ENCODE measurements around the gene ZNF124.

ZNF124 gene

DNA sequence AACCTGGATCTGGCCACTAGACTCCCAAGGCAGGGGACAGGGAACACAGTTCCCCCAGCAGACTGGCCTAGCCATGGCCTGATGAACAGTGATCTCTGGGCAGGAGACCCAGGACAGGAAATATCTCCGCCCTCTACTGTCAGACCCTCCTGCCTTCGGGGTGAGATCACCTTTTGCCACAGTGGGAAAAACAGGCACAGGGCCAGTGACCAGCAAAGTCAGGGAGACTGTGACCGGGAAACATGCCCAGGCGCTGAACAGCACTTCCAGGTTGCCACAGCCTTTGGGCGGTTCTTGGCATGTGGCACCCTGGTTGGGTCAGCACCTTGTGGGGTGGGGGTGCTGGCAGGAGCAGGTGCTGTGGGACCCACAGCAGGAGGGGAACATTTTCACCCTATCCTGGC lies 58.7 kb downstream of the ZNF124 start:
- DNase-seq (ENCODE audit: low read depth in 2 of 2), result no peak

DNA sequence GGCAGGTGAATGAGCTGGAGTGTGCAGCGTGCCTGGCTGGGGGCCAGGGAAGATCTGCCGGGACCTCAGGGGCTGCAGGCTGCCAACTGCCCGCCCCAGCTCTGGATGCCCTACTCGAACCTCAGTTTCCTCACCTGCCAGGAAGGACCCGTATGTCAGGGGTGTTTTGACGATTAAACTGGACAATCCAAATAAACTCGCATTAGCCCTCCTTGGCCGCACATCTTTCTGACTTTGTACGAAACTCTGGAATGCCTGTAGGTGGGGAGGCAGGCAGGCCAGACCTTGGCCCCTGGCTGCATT lies 59.4 kb downstream of the ZNF124 start:
- DNase-seq (ENCODE audit: low read depth in 2 of 2), result no peak

DNA sequence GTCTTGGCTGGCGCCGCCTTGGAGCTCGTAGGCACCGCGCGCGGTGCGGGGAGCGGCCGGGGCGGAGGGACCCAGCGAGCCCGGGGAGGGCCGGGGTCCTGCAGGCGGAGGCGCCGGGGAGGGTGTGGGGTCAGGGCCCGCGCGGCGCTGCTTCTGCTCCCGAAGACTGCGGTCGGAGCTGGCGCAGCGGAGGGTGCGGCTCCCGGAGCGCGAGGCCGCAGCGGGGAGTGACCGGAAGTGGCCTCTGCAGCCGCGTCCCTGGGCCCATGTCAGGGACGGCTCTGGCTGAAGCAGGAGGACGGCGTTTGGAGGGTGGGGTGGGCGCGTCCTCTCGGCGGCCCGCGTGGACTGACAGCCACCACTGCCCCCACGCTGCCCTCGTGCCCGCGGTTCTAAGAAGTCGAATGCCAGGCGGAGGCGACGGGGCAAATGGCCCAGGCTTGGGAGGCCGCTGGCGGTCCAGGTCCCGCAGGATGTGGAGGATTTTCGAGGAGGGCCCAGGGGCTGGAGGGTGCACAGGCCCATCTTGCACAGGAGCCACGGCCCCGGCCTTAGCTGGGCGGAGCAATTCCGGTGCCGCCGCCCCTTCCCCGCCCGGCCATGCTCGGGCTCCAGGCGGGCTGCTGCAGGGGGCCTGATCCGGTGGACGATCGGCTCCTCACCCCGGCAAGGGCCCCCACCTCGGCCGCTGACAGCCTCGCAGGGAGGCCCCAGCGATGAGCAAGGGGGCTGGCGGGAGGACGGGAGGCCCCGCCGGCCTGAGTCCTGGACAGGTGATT lies 59.9 kb downstream of the ZNF124 start:
- no peak for DNase-seq (ENCODE audit: low read depth in 2 of 2)

DNA sequence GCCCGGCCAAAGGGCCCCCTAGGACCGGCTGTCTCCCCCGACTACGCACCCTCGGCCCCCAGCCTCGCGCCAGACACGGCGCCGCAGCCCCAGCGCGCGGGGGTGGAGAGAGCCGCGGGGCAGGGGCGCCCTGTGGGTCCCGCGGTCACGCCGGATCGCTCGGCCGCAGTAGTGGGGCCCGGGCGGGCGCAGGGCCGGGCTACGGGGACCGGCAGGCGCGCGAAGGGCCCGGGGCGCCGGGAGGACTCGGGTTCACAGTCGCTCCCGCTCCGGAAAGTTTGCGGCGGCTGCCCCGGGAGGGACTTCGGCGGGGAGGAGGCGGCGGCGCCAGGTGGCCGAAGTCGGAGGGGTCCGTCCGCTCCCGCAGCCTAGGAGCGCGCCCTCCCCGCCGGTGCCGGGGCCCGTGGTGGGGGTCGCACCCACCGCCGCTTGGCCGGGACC lies 60.5 kb downstream of the ZNF124 start:
- DNase-seq (ENCODE audit: low read depth in 2 of 2), result no peak

DNA sequence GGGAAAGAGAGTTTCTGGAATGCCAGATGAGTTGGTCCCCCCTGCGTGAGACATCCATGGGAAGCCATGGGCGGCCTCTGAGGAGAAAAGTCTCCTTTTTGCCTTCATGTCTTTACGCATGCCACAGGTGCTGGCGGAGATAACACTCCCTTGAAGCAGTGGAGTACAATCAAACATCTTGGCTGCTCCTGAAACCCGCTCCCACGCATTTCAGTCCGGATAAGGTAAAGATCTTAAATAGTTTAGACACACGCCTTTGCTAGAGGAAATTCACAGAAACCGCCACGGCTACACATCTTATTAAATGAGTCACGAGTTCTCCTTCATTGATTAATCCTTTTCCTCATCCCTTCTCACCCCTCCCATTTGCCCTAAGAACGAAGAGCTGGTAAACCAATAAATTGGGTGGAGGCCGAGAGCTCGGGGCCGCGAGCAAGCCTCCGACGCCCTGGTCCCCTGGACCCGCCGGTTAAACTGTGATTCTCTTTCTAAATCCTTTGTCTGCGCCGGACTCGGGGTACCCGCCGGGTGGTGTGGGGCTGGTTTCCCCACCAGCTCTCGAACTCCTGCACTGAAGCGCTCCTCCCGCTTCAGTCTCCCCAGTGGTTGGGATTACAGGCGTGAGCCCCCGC lies 61.1 kb downstream of the ZNF124 start:
- no peak for DNase-seq (ENCODE audit: low read depth in 2 of 2)

DNA sequence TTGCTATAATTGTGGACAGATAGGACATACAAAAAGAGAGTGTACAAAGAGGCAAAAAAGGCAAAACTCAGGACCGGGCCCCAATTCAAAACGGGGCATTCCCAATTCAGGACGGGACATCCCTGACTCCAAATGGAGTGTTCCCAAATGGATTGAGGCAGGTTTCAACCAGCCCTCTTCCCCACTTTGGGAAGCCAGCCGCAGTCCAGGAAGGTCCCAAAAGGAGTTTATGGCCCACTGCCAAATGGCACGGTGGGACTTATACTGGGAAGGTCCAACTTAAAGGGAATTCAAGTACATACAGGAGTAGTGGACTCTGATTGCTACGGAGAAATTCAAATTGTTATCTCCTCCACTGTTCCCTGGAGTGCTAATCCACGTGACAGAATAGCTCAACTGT lies 64.1 kb downstream of the ZNF124 start:
- DNase-seq (ENCODE audit: low read depth in 2 of 2), result no peak

DNA sequence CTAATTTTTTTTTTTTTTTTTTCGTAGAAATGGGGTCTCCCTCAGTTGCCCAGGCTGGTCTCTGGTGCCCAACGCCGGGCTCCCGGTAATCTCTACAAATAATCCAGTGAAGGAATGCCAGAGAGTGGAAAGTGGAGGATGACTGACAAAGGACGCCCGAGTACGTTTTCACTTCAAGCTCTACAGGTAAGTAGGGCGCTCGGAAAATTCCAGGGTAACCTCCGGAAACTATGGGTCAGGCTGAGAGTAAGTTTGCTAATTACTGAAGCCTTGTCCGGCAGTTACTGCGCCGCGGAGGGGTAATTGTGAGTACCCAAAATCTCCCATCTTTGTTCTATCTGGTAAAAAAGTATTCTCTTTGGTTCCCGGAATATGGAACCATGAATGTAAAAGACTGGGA lies 65.9 kb downstream of the ZNF124 start:
- no peak for DNase-seq (ENCODE audit: low read depth in 2 of 2)

All from stimulated activated CD8-positive, alpha-beta memory T cell treated with anti-CD3 and anti-CD28 coated beads, Interleukin-2, amount 100 ng/mL, for 1 hour (primary cell).